Aorta (tissue), 5 donors: ENCODE data around the gene TERB2. TPM values are rescaled to one million over a fixed set of nuclear protein-coding genes. Genes with fewer than 3 reads are reported as not detected.
"Not testable (repeated sequence)": the region's sequence is repeated elsewhere in the genome, so short reads cannot be mapped to it uniquely, and the experiment has no call there.

Experiments
- ATAC-seq: fragments of 200-7000 bp; cut with Tn5 transposase; one replicate; pipeline ENCODE4 v1.9.1; 2022; ENCODE audit warnings: moderate library complexity; ENCODE audit not compliant: low FRiP score
- DNase-seq, 2 donors: peaks; one replicate each; pipeline ENCODE4 v3.0.0-alpha.2; 2020
- H3K27ac ChIP-seq, 2 donors: one replicate each; pipeline ENCODE4 v1.5.1; 2013; ENCODE audit warnings: low read length in 2 of 2, mild to moderate bottlenecking in 2 of 2, moderate library complexity in 2 of 2, control low read depth in 1 of 2, inconsistent platforms in 1 of 2, low read depth in 1 of 2
- H3K27me3 ChIP-seq, 2 donors: one replicate each; pipeline ENCODE4 v1.6.1; 2013; ENCODE audit warnings: control low read depth in 1 of 2, low read length in 1 of 2, mild to moderate bottlenecking in 1 of 2, moderate library complexity in 1 of 2; ENCODE audit not compliant: insufficient read depth in 2 of 2, control insufficient read depth in 1 of 2
- H3K36me3 ChIP-seq, 2 donors: one replicate each; pipeline ENCODE4 v1.6.1; 2013; ENCODE audit warnings: control low read depth in 1 of 2, low read length in 1 of 2, mild to moderate bottlenecking in 1 of 2; ENCODE audit not compliant: insufficient read depth in 2 of 2, control insufficient read depth in 1 of 2
- H3K4me1 ChIP-seq, 2 donors: one replicate each; pipeline ENCODE4 v1.6.1; 2013; ENCODE audit warnings: low read length in 2 of 2, control low read depth in 1 of 2, mild to moderate bottlenecking in 1 of 2, moderate library complexity in 1 of 2; ENCODE audit not compliant: insufficient read depth in 2 of 2, control insufficient read depth in 1 of 2
- H3K4me3 ChIP-seq, 2 donors: one replicate each; pipeline ENCODE4 v1.5.1; 2013; ENCODE audit warnings: low read length in 2 of 2, control low read depth in 1 of 2, mild to moderate bottlenecking in 1 of 2
- H3K9me3 ChIP-seq: one replicate; pipeline ENCODE4 v1.6.1; 2013; ENCODE audit warnings: mild to moderate bottlenecking, low read length; ENCODE audit not compliant: control insufficient read depth
- WGBS, 2 donors: extraction: QIAGEN DNeasy Blood & Tissue Kit; methylation state at CpG; one replicate each; pipeline ENCODE4 v1.1.7; 2013; 5-methylcytosine and 5-hydroxymethylcytosine counted together
- intact Hi-C, 2 donors: fragments of 100-400 bp; cut with DNase I; formaldehyde crosslinking; loops; one replicate each; pipeline versions ENCODE4 v1.14.2 to v1.15.0; 2022
- polyA plus RNA-seq, 2 donors: library from polyadenylated mRNA; stranded (reverse); fragments of 200-250 nt; gene quantifications; one replicate each; pipeline ENCODE4 v1.2.3, GENCODE V29; 2013
- total RNA-seq, 2 donors: library from RNA; stranded (reverse); fragmentation: NEBNext Ultra II Directional; extraction: Animal tissue kit (Norgen Biotek cat#: 25700); gene quantifications; one replicate each; pipeline ENCODE4 v1.2.1, GENCODE V29; 2021
- donor health status: healthy with polysubstance abuse.
- donor health status: Bipolar disorder and iron deficiency.
- donor health status: DM: no; HTN: no; CAD: no.
- donor health status: DM: no; HTN: no; CAD: no.
- donor health status: DM: yes; HTN: yes; CAD: no.

Gene TERB2
- total and polyA plus RNA-seq, 4 donors = not detected

GRCh38 chr15:44988184-44988869, 31.8 kb downstream of the TERB2 start:
- ATAC-seq, H3K27ac ChIP-seq, intact Hi-C loops, H3K4me3 ChIP-seq, H3K27me3 ChIP-seq, H3K4me1 ChIP-seq, DNase-seq, H3K9me3 ChIP-seq, H3K36me3 ChIP-seq: not testable (repeated sequence)
- WGBS, 2 donors = 60 to 84% methylated on average over 1 of the region's 3 CpGs

DNA sequence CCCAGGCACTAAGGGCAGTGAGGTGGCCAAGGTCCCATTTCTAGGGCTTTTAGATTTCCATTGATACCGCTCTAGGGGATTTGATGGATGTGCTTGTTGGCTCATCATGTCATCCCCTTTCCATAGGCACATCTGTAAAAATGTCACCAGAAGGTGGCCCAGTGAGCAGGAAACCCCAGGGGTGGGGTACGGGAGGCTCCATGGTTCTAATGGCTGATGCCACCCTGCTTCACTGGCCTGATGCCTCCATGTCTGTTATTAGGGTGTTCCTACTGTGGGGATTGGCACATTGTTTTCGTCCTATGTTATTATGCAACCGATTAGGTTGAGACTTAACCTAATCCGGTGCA, 32.4 kb downstream of the TERB2 start:
- H3K27ac ChIP-seq, H3K36me3 ChIP-seq, H3K9me3 ChIP-seq, H3K4me1 ChIP-seq, H3K27me3 ChIP-seq, DNase-seq, intact Hi-C loops, H3K4me3 ChIP-seq: not testable (repeated sequence)
- ATAC-seq = peak; percentile 29
- WGBS, 2 donors = 88 to 91% methylated on average over 3 to 4 of the region's 5 CpGs

- DNase-seq, H3K27me3 ChIP-seq, H3K9me3 ChIP-seq, H3K27ac ChIP-seq, H3K4me1 ChIP-seq, intact Hi-C loops, H3K36me3 ChIP-seq, ATAC-seq, H3K4me3 ChIP-seq: not testable (repeated sequence)
- WGBS, 2 donors = 77 to 81% methylated on average over 3 of the region's 3 CpGs
These were observed 41.1 kb downstream of the TERB2 start for GRCh38 chr15:44997632-44998031.

DNA sequence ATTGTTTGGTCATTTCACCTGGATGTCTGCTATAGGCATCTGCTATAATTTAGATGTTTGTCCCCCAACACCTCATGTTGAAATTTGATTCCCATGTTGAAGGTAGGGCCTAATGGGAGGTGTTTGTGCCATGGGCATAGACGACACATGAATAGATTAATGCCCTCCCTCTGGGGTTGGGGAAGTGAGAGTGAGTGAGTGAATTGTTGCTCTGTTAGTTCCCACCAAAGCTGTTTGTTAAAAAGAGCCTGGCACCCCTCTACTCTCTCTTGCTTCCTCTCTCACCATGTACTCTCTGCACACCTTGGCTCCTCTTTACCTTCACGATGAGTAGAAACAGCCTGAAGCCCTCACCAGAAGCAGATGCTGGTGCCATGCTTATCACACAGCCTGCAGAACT, 42.6 kb downstream of the TERB2 start:
- Histone ChIP-seq H3K4me3 (no peak overlapping the region), H3K4me1 (no peaks in the 10 kb centered on the region), H3K27me3 (no peaks in the 10 kb centered on the region), H3K27ac (no peak overlapping the region), H3K9me3 (no peaks in the 10 kb centered on the region), H3K36me3 (no peaks in the 10 kb centered on the region)
- intact Hi-C loops = no loop called here
- WGBS, 2 donors = 71 to 75% methylated on average over 2 of the region's 2 CpGs
- no peak for ATAC-seq
- DNase-seq = no peak

- ATAC-seq, H3K27ac ChIP-seq, H3K36me3 ChIP-seq, H3K4me1 ChIP-seq, H3K27me3 ChIP-seq, DNase-seq, H3K9me3 ChIP-seq, H3K4me3 ChIP-seq, intact Hi-C loops: not testable (repeated sequence)
- WGBS, 2 donors = 36 to 44% methylated on average over 1 of the region's 1 CpG
These were observed 44.7 kb downstream of the TERB2 start for GRCh38 chr15:45001180-45001579.

- H3K36me3 ChIP-seq, H3K27ac ChIP-seq, ATAC-seq, H3K4me3 ChIP-seq, DNase-seq, H3K27me3 ChIP-seq, intact Hi-C loops, H3K4me1 ChIP-seq, H3K9me3 ChIP-seq: not testable (repeated sequence)
- 64 to 75% methylated on average over 2 of the region's 2 CpGs for WGBS, 2 donors
These were observed 47.4 kb downstream of the TERB2 start for GRCh38 chr15:45003731-45004410.

- H3K4me3 ChIP-seq, H3K9me3 ChIP-seq, H3K4me1 ChIP-seq, H3K36me3 ChIP-seq, intact Hi-C loops, ATAC-seq, DNase-seq, H3K27me3 ChIP-seq, H3K27ac ChIP-seq: not testable (repeated sequence)
- WGBS, 2 donors = 91 to 92% methylated on average over 5 of the region's 5 CpGs
These were observed 48.2 kb downstream of the TERB2 start for GRCh38 chr15:45004590-45005175.

DNA sequence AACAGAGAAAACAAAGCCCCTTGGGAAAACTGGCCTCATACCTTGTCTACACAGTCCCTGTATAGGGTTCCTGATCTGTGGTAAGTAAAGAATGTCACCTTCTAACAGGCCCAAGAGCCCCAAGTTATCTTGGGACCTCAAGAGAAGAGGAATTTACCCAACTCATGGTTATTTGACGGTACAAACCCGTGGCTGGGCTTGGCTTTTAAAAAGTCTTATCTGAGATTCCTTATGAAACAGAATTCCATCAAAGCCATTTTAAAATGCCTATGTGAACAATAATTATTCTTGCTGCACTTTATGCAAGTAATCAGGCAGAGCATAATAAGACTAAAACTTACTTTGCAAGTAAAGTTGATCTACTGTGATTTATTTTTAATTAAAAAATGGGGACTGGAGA, 52.6 kb downstream of the TERB2 start:
- H3K27ac ChIP-seq = no peak overlapping the region
- H3K36me3 ChIP-seq = no peaks in the 10 kb centered on the region
- 30 to 39% methylated on average over 2 of the region's 2 CpGs for WGBS, 2 donors
- no peaks in the 10 kb centered on the region for H3K27me3 ChIP-seq
- no peaks in the 10 kb centered on the region for H3K9me3 ChIP-seq
- DNase-seq = no peak
- no peaks in the 10 kb centered on the region for H3K4me1 ChIP-seq
- ATAC-seq = no peak
- H3K4me3 ChIP-seq = no peak overlapping the region
- intact Hi-C loops = no loop called here

- intact Hi-C loops, H3K4me3 ChIP-seq, H3K4me1 ChIP-seq, H3K27me3 ChIP-seq, ATAC-seq, H3K36me3 ChIP-seq, H3K9me3 ChIP-seq, DNase-seq, H3K27ac ChIP-seq: not testable (repeated sequence)
- WGBS, 2 donors = 66 to 74% methylated on average over 1 of the region's 1 CpG
These were observed 58.6 kb downstream of the TERB2 start for GRCh38 chr15:45015114-45015513.
